ENCODE results near the gene PPP1R9A.
A peak's percentile ranks its signal among the peaks of the same experiment; 100 is the strongest.

Gene PPP1R9A

GRCh38 chr7:95323410-95324129, 416.2 kb downstream of the PPP1R9A start:
- Histone ChIP-seq H3K9ac (ENCODE audit: low read length) (no peak overlapping the region), H3K4me3 (ENCODE audit: low read length) (no peak overlapping the region), H3K9me3 (ENCODE audit: control insufficient read depth, low read length) (no peaks in the 10 kb centered on the region), H3K36me3 (ENCODE audit: control insufficient read depth, insufficient read depth, low read length) (no peaks in the 10 kb centered on the region), H3K27me3 (ENCODE audit: control insufficient read depth, insufficient read depth, low read length) (peaks cover 6% of the 10 kb centered on the region), H3K4me1 (ENCODE audit: control insufficient read depth, insufficient read depth, low read length) (no peaks in the 10 kb centered on the region)

DNA sequence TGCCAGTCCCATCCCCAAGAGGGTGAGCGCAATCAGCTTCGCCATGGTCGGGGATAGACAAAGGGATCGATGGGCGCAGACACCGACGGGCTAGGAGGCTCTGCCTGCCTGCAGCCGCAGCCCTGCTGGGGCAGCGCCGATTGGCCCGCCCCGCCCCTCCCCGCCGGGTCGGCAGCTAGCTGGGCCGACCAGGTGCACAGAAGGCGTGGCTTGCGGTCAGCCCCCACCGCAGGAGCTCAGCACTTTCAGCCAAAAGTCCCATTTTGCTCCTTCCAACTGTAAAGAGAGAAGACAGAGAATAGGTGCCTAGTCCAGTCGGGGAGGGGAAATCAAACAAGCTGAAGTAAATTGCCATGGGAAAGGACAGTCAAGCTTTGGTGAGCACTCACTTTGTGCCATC, 417.0 kb downstream of the PPP1R9A start, which contains the start of gene PON1:
Gene PON1 (minus strand): TSS at position 102 of the 400 bp plus-strand sequence. CDS start 57 bp downstream, at position 45.
- H3K9ac ChIP-seq (ENCODE audit: low read length) = no peak within 1 kb of the TSS
- H3K27me3 ChIP-seq (ENCODE audit: control insufficient read depth, insufficient read depth, low read length) = peaks cover 6% of the 10 kb centered on the region
- H3K36me3 ChIP-seq (ENCODE audit: control insufficient read depth, insufficient read depth, low read length) = no peaks in the 10 kb centered on the region
- no peaks in the 10 kb centered on the region for H3K4me1 ChIP-seq (ENCODE audit: control insufficient read depth, insufficient read depth, low read length)
- H3K4me3 ChIP-seq (ENCODE audit: low read length) = no peak within 1 kb of the TSS
- H3K9me3 ChIP-seq (ENCODE audit: control insufficient read depth, low read length) = no peaks in the 10 kb centered on the region

DNA sequence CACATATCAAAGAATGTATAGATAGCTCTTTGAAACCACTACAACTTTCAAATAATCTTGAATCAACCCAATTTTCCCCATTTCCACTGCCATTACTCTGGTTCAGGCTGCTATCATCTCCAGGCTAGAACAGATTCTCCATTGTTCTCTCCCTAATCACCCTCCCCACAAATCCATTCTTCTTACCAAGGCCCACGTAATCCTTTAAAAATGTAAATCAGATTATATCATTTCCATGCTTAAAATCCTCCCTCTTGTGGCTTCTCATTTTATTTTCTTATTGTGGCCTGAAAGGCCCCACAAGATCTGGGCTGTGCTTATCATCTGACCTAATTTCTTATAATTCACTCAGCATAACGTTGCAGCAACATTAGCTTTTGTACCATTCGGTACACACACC, 420.0 kb downstream of the PPP1R9A start:
- no peak overlapping the region for H3K9ac ChIP-seq (ENCODE audit: low read length)
- H3K27me3 ChIP-seq (ENCODE audit: control insufficient read depth, insufficient read depth, low read length) = peaks cover 6% of the 10 kb centered on the region
- no peak overlapping the region for H3K4me3 ChIP-seq (ENCODE audit: low read length)

DNA sequence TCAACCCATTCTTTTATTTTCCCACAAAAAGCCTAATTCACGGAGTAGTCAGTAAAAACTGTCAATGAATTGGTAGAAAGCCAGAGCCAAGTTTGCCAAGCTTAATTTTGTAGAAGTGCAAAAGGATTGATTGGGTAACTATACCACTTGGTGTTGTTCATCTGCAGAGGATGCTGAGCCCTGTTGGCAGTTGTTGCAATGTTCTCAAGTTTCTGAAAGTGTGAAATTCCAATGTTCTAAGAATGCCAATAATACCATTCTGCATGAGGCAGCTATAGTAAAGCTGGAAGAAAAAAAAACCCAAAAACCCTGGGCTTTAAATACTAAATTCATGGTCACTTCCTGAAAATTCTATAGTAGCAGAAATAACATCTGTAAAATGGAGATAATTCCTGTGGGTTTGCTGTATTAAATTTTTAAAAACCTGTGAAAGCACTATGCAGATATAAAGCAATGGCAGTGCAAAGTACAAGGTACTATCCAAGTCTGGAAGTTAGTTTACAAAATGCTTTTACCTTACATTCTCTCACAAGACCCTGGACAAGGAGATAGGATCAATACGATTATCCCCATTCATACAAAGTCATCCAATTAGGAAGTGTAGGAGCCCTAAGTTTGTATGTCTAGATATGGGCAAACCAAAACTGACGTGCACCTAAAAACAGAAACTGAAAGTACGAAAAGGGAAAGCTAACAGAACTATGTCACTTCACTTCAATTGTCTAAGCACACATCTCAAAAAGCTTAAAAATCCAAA, 423.0 kb downstream of the PPP1R9A start:
- H3K4me3 ChIP-seq (ENCODE audit: low read length) = peak overlapping the region; percentile 4
- H3K36me3 ChIP-seq (ENCODE audit: control insufficient read depth, insufficient read depth, low read length) = no peaks in the 10 kb centered on the region
- no peak overlapping the region for H3K9ac ChIP-seq (ENCODE audit: low read length)
- no peaks in the 10 kb centered on the region for H3K9me3 ChIP-seq (ENCODE audit: control insufficient read depth, low read length)
- H3K4me1 ChIP-seq (ENCODE audit: control insufficient read depth, insufficient read depth, low read length) = no peaks in the 10 kb centered on the region
- no peaks in the 10 kb centered on the region for H3K27me3 ChIP-seq (ENCODE audit: control insufficient read depth, insufficient read depth, low read length)

More for the DNA sequence above, 420.0 kb downstream of the PPP1R9A start:
- no peaks in the 10 kb centered on the region for H3K9me3 ChIP-seq (ENCODE audit: control insufficient read depth, low read length)
- no peaks in the 10 kb centered on the region for H3K36me3 ChIP-seq (ENCODE audit: control insufficient read depth, insufficient read depth, low read length)
- H3K4me1 ChIP-seq (ENCODE audit: control insufficient read depth, insufficient read depth, low read length) = no peaks in the 10 kb centered on the region

GRCh38 chr7:95330961-95331337, 423.6 kb downstream of the PPP1R9A start:
- Histone ChIP-seq H3K36me3 (ENCODE audit: control insufficient read depth, insufficient read depth, low read length) (no peaks in the 10 kb centered on the region), H3K4me1 (ENCODE audit: control insufficient read depth, insufficient read depth, low read length) (no peaks in the 10 kb centered on the region), H3K27me3 (ENCODE audit: control insufficient read depth, insufficient read depth, low read length) (no peaks in the 10 kb centered on the region), H3K9ac (ENCODE audit: low read length) (no peak overlapping the region), H3K9me3 (ENCODE audit: control insufficient read depth, low read length) (no peaks in the 10 kb centered on the region), H3K4me3 (ENCODE audit: low read length) (peak overlapping the region; percentile 4)

DNA sequence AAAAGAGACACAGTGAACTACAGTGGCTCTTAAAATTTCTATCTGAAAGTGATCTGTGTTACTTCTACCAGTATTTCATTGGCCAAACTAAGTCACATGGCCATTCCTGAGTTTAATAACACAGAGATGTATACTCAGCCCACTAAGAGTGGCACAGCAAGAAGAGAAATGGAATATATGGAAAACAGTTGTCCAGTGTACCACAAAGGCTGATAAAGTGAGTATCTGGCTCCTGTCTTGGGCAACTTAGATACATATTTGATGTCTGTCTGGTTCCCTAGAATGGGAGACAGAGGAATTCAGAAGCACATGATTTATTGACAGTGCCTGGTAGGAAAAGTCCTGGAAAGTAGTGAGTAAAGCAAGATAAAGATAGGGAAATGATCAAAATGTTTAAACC, 427.1 kb downstream of the PPP1R9A start:
- no peaks in the 10 kb centered on the region for H3K36me3 ChIP-seq (ENCODE audit: control insufficient read depth, insufficient read depth, low read length)
- no peak overlapping the region for H3K9ac ChIP-seq (ENCODE audit: low read length)
- H3K27me3 ChIP-seq (ENCODE audit: control insufficient read depth, insufficient read depth, low read length) = no peaks in the 10 kb centered on the region
- H3K9me3 ChIP-seq (ENCODE audit: control insufficient read depth, low read length) = no peaks in the 10 kb centered on the region
- H3K4me1 ChIP-seq (ENCODE audit: control insufficient read depth, insufficient read depth, low read length) = no peaks in the 10 kb centered on the region
- no peak overlapping the region for H3K4me3 ChIP-seq (ENCODE audit: low read length)

GRCh38 chr7:95335093-95335492, 427.7 kb downstream of the PPP1R9A start:
- H3K4me3 ChIP-seq (ENCODE audit: low read length) = no peak overlapping the region
- no peaks in the 10 kb centered on the region for H3K4me1 ChIP-seq (ENCODE audit: control insufficient read depth, insufficient read depth, low read length)
- no peaks in the 10 kb centered on the region for H3K27me3 ChIP-seq (ENCODE audit: control insufficient read depth, insufficient read depth, low read length)
- H3K36me3 ChIP-seq (ENCODE audit: control insufficient read depth, insufficient read depth, low read length) = no peaks in the 10 kb centered on the region
- H3K9ac ChIP-seq (ENCODE audit: low read length) = no peak overlapping the region
- no peaks in the 10 kb centered on the region for H3K9me3 ChIP-seq (ENCODE audit: control insufficient read depth, low read length)

GRCh38 chr7:95338832-95339231, 431.4 kb downstream of the PPP1R9A start:
- no peaks in the 10 kb centered on the region for H3K9me3 ChIP-seq (ENCODE audit: control insufficient read depth, low read length)
- H3K9ac ChIP-seq (ENCODE audit: low read length) = no peak overlapping the region
- H3K4me1 ChIP-seq (ENCODE audit: control insufficient read depth, insufficient read depth, low read length) = no peaks in the 10 kb centered on the region
- H3K27me3 ChIP-seq (ENCODE audit: control insufficient read depth, insufficient read depth, low read length) = no peaks in the 10 kb centered on the region
- H3K36me3 ChIP-seq (ENCODE audit: control insufficient read depth, insufficient read depth, low read length) = no peaks in the 10 kb centered on the region
- no peak overlapping the region for H3K4me3 ChIP-seq (ENCODE audit: low read length)

GRCh38 chr7:95340491-95340890, 433.1 kb downstream of the PPP1R9A start:
- Histone ChIP-seq H3K27me3 (ENCODE audit: control insufficient read depth, insufficient read depth, low read length) (no peaks in the 10 kb centered on the region), H3K9me3 (ENCODE audit: control insufficient read depth, low read length) (no peaks in the 10 kb centered on the region), H3K9ac (ENCODE audit: low read length) (no peak overlapping the region), H3K4me3 (ENCODE audit: low read length) (no peak overlapping the region), H3K4me1 (ENCODE audit: control insufficient read depth, insufficient read depth, low read length) (no peaks in the 10 kb centered on the region), H3K36me3 (ENCODE audit: control insufficient read depth, insufficient read depth, low read length) (no peaks in the 10 kb centered on the region)

DNA sequence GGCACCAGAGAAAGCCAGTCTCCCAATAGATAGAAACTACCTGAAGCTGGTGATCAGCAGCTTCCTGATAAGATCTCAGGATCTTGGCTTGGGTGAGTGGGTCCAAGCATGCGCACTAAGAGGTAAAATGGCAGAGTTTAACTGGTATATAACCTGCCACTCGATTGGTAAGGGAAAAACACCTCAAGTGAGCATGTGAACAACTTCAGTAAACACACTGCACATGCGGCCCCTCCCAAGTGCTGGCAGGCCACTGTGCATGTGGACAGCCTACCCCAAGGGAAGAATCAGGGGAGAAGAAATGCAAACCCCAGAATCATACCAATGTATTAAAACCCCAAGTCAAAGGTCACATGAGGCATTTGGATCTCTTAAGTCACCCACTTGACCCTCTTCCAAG, 434.6 kb downstream of the PPP1R9A start:
- no peaks in the 10 kb centered on the region for H3K36me3 ChIP-seq (ENCODE audit: control insufficient read depth, insufficient read depth, low read length)
- no peaks in the 10 kb centered on the region for H3K27me3 ChIP-seq (ENCODE audit: control insufficient read depth, insufficient read depth, low read length)
- no peaks in the 10 kb centered on the region for H3K4me1 ChIP-seq (ENCODE audit: control insufficient read depth, insufficient read depth, low read length)
- H3K9me3 ChIP-seq (ENCODE audit: control insufficient read depth, low read length) = no peaks in the 10 kb centered on the region
- no peak overlapping the region for H3K9ac ChIP-seq (ENCODE audit: low read length)
- no peak overlapping the region for H3K4me3 ChIP-seq (ENCODE audit: low read length)

- no peaks in the 10 kb centered on the region for H3K4me1 ChIP-seq (ENCODE audit: control insufficient read depth, insufficient read depth, low read length)
- H3K36me3 ChIP-seq (ENCODE audit: control insufficient read depth, insufficient read depth, low read length) = no peaks in the 10 kb centered on the region
Observed at GRCh38 chr7:95342642-95343307, 435.4 kb downstream of the PPP1R9A start.

More at GRCh38 chr7:95342642-95343307, 435.4 kb downstream of the PPP1R9A start:
- no peaks in the 10 kb centered on the region for H3K9me3 ChIP-seq (ENCODE audit: control insufficient read depth, low read length)
- no peak overlapping the region for H3K9ac ChIP-seq (ENCODE audit: low read length)
- H3K27me3 ChIP-seq (ENCODE audit: control insufficient read depth, insufficient read depth, low read length) = no peaks in the 10 kb centered on the region
- H3K4me3 ChIP-seq (ENCODE audit: low read length) = no peak overlapping the region
